NCI-H2107 (cell line): ENCODE data around the gene MSGN1.
"Not testable (repeated sequence)": the region's sequence is repeated elsewhere in the genome, so short reads cannot be mapped to it uniquely, and the experiment has no call there.

Source experiments
- DNase-seq: peaks from one replicate; lab custom pipeline; 2025; lab: John Stamatoyannopoulos, UW

Gene MSGN1

DNA sequence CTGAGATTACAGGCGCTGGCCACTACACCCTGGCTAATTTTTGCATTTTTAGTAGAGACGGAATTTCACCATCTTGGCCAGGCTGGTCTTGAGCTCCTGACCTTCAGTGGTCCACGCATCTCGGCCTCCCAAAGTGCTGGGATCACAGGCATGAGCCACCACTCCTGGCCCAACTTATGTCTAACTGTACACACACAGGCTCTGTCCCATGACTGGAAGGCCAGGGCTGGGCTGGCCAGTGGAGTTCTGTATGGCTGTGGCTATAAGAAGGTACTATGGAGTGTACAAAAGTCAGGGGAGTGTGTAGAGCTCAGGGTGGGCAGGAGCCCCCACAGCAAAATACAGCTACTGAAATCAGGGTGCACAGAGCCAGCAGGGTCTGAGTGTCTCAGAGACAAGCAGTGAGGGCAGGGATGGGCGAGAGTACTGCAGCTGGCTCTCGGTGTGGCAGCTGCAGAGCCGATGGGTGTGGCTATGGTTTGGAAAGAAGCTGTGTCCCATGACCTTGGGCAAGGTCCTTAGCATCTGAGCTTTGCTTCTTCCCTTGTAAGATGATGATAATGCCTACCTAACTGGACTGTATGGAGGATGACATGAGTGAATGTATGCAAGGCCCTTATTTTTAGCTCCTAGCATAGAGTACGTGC lies 10.4 kb upstream of the MSGN1 start:
- DNase-seq: no peak

GRCh38 chr2:17813010-17813741 lies 3.1 kb upstream of the MSGN1 start:
- DNase-seq: no peak

DNA sequence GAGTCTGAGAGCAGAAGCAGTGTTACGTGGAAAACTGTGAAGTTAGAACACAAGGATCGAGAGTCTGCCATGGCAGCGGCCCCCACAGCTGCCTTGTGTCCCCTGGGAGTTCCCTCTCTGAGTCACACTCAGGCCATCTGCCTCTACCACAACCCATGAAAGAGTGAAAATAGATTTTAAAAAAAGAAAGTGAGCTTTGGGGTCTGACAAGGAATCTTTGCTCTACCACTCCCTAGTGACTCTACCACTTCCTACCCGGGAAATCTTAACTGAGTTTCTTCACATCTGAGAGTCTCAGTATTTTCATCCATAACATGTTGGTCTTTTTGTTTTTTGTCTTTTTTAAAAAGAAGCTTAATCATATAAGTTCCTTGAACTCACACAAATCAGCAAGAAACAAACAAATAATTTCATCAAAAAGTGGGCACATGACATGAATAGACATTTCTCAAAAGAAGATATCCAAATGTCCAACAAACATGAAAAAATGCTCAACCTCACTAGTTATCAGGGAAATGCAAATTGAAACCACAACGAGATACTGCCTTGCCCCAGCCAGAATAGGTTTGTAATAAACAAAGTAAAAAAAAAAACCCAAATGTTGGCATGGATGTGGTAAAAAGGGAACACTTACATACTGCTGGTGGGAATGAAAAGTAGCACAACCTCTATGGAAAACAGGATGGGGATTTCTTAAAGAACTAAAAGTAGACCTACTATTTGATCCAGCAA lies 2.4 kb upstream of the MSGN1 start:
- no peak for DNase-seq

GRCh38 chr2:17814601-17815000 lies 1.7 kb upstream of the MSGN1 start:
- no peak for DNase-seq

- DNase-seq: no peak
These were observed 634 bp upstream of the MSGN1 start for GRCh38 chr2:17815468-17816184.

DNA sequence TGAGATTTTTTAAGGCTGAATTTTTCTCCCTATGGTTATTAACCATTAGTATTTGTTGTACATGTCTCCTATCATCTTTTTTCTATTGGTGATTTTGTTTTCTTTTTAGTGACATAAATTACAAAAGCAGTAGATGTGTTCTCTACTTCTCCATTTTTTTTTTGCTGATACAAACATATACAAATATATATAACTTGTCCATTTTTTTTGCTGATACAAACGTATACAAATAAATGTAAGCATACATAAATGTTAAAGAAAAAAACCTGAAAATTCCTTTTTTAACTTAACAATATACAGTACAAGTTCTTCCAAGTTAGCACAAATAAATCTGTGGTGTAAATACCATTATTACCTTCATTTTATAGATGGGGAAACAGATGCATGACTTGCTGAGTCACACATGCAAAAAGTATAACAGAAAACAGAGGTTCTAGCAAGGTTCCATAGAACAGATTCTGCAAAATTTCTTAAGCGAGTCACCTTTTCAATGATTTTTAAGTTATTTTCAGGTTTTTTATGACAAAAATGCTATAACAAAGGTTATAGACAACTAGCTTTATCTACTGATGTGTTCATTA lies 2.1 kb downstream of the MSGN1 start:
- no peak for DNase-seq

DNA sequence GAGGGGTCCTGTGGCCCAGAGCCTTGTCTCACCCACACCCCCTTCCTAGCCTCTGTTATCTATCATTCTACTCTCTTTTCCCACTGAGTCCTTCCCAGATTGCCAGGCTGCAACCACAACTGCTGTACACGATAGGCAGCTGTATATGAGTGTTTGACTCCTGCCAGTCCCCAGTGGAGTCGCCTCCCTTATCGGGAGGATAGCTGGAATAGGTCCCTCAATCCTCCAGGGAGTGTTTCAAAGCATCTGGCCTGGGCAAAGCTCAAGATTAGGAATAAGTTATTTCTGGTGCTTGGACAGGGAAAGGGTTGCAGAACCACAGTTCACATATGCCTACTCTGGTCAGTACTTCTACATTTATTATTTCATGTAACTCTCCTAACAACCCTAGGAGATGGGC lies 4.8 kb downstream of the MSGN1 start:
- DNase-seq: no peak

- DNase-seq: no peak
These were observed 5.5 kb downstream of the MSGN1 start for GRCh38 chr2:17821535-17822444.

GRCh38 chr2:17822445-17823117 lies 6.3 kb downstream of the MSGN1 start:
- no peak for DNase-seq

DNA sequence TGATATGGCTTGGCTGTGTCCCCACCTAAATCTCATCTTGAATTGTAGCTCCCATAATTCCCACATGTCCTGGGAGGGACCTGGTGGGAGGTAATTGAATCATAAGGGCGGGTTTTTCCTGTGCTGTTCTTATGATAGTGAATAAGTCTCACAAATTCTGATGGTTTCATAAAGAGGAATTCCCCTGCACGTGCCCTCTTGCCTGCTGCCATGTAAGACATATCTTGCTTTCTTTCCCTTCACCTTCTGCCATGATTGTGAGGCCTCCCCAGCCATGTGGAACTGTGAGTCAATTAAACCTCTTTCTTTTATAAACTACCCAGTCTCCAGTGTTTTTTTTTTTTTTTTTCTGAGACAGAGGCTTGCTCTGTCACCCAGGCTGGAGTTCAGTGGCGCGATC lies 7.4 kb downstream of the MSGN1 start:
- not testable (repeated sequence) for DNase-seq

DNA sequence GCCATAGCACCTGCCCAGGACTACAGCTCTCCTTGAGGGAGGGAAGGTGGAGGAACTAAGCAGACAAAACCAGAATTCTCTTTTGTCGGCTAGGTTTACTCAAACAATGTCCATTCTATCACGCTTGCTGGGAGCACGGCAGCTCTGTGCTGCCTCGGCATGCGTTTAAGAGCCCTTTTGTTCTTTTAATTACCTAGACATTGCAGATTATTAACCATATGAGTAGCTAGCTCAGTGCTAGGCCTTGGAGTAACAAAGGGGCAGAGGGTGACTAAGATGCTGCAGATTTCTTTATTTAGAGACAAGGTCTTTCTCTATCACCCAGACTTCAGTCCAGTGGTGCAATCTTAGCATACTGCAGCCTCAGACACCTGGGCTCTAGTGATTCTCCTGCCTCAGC lies 11.1 kb downstream of the MSGN1 start:
- no peak for DNase-seq

- no peak for DNase-seq
These were observed 11.5 kb downstream of the MSGN1 start for GRCh38 chr2:17827785-17828184.

- DNase-seq: peak; percentile 54
These were observed 14.1 kb downstream of the MSGN1 start for GRCh38 chr2:17830053-17831034.

DNA sequence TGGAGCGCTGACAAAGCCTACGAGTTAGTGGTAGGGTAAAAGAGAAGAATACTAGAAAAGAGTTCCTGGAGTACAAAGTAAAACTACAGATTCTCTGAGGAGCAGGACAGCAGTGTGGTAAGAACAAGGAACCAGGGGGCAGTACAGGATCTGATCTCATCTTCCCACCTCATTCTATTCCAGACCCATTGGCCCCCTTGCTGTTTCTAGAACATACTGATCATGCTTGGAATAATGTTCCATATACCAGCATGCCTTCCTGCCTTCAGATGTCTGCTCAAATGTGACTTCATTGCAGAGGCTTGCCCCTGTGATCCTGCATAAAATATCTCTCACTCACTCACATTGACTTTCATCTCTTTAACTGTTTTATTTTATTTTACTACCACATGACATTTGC lies 19.3 kb downstream of the MSGN1 start:
- no peak for DNase-seq

DNA sequence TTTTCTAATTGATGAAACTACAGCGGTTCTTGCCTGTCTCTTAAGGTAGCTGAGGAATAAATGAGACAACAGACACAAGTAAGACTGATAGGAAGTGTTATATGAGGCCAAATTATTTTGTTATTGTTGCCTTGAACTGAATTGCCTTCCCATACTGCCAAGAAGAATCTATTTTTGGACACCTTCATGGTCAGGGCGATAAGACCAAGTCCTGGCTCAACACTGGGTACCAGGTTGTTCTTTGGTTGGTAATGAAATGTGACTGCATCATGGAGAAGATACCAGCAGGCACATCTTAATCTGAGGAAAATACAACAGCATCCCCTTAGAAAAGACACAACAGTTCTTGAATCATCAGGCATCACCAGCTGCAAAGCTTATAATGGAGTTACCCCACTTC lies 23.7 kb downstream of the MSGN1 start:
- no peak for DNase-seq

DNA sequence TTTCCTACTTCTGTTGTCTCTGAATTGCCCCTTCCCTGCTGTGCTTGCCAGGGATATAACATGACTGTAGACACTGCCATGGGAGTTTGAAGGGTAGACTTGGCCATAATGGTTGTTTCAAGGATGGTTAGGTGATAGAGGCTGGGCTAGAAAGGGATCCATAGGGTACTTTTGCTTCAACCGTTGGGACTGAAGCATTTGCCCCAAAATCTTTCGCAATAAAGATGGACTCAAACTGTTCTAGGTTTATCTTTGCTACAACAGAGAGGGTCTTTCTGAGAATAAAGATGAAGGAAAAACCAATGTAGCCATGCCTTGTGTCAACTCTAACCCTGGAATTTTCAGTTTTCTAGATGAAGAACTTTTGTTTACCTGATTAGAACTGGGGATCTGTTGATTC lies 27.2 kb downstream of the MSGN1 start:
- no peak for DNase-seq

DNA sequence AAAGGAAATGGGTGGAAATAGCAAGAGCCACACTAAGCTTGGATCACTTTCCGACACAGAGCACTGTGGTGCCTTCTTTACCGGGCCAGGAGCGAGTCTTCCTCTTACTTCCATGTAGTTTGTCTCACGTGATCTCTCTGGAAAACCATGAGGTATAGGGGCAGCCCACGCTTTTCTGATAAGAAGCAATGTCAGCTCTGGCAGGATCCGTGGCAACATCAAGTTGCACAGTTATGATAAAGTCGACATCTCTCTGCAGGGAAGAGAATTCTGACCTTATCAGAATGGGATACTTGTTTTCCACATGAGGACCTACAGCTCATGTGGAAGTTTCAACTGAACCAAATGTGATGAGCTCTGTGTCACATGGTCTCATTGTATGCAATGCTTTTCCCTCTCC lies 29.5 kb downstream of the MSGN1 start:
- no peak for DNase-seq

GRCh38 chr2:17846676-17847075 lies 30.4 kb downstream of the MSGN1 start:
- no peak for DNase-seq

GRCh38 chr2:17847236-17847635 lies 31.0 kb downstream of the MSGN1 start:
- DNase-seq: no peak
